Measurements from ENCODE around the gene PARPBP. TPM values are rescaled to one million over a fixed set of nuclear protein-coding genes. Genes with fewer than 3 reads are reported as not detected.

Gene PARPBP
- total and polyA plus RNA-seq, 2 of the 13 experiments (the other 11 are each of a cell fraction or from before 2014, with no cell fraction given), result 6.7 to 28.4 TPM

- TF ChIP-seq PHF5A (CRISPR knock-in tag; IDR thresholded peaks at IDR 0.05; ENCODE audit: low read depth, unreplicated experiment), result no peak
- peak; percentile 68; the same call in 1 of the 2 replicates for TF ChIP-seq ZNF572 (CRISPR knock-in tag; IDR thresholded peaks at IDR 0.05)
- peak; percentile 93 for TF ChIP-seq CHD2 (IDR thresholded peaks at IDR 0.05; ENCODE audit: low read depth, low read length)
- TF ChIP-seq ZNF275 (CRISPR knock-in tag; IDR thresholded peaks at IDR 0.05; ENCODE audit: borderline replicate concordance), result no peak; the same call in 1 of the 2 replicates
- TF ChIP-seq FOXA3 (CRISPR knock-in tag; IDR thresholded peaks at IDR 0.05), result peak; percentile 55; the same call in 1 of the 2 replicates
- no peak for TF ChIP-seq ZNF432 (CRISPR knock-in tag; IDR thresholded peaks at IDR 0.05; ENCODE audit: borderline replicate concordance)
- no peak for TF ChIP-seq ATRX (CRISPR knock-in tag; IDR thresholded peaks at IDR 0.05; ENCODE audit: borderline replicate concordance)
- TF ChIP-seq NFYC (CRISPR knock-in tag; IDR thresholded peaks at IDR 0.05), result peak; percentile 95
- no peak for TF ChIP-seq CAMTA2 (CRISPR knock-in tag; IDR thresholded peaks at IDR 0.05; ENCODE audit: borderline replicate concordance)
- TF ChIP-seq HNF1A (IDR thresholded peaks at IDR 0.05; ENCODE audit: low read depth), result no peak
- peak; percentile 10; the same call in 1 of the 2 replicates for TF ChIP-seq HNF1A (CRISPR knock-in tag; IDR thresholded peaks at IDR 0.05; ENCODE audit: borderline replicate concordance)
- TF ChIP-seq ZNF354B (CRISPR knock-in tag; IDR thresholded peaks at IDR 0.05), result peak; percentile 93
- no peak for TF ChIP-seq CERS6 (CRISPR knock-in tag; IDR thresholded peaks at IDR 0.05)
- TF ChIP-seq ZNF451 (CRISPR knock-in tag; IDR thresholded peaks at IDR 0.05), result no peak; the same call in 1 of the 2 replicates
- no peak for TF ChIP-seq PAX8 (CRISPR knock-in tag; IDR thresholded peaks at IDR 0.05; ENCODE audit: borderline replicate concordance)
- no peak for TF ChIP-seq HNRNPUL1 (IDR thresholded peaks at IDR 0.05; ENCODE audit: low read depth, low read length)
- no peak for TF ChIP-seq ZNF609 (CRISPR knock-in tag; IDR thresholded peaks at IDR 0.05; ENCODE audit: borderline replicate concordance)
Measured at GRCh38 chr12:102119674-102120563, at the start of gene PARPBP, which contains the start of gene NUP37 (continued).
